ENCODE results near the gene FOXN1. TPM values are rescaled to one million over a fixed set of nuclear protein-coding genes. Genes with fewer than 3 reads are reported as not detected.
"Not testable (repeated sequence)": the region's sequence is repeated elsewhere in the genome, so short reads cannot be mapped to it uniquely, and the experiment has no call there.

The FOXN1 gene
- total RNA-seq, 4 donors from 2014 or later = not detected

- no peaks in the 10 kb centered on the region for H3K9me3 ChIP-seq
- H3K27ac ChIP-seq = no peak overlapping the region
- no peak for DNase-seq (ENCODE audit: low spot score in 2 of 2)
- H3K36me3 ChIP-seq = no peaks in the 10 kb centered on the region
- H3K4me3 ChIP-seq = no peak overlapping the region
- 58 to 61% methylated on average over 3 to 5 of the region's 5 CpGs for WGBS, 2 donors
- H3K4me1 ChIP-seq = no peaks in the 10 kb centered on the region
- peaks cover 0 to 8% of the 10 kb centered on the region in 2 donors for H3K27me3 ChIP-seq
- TF ChIP-seq CTCF (IDR thresholded peaks at IDR 0.05) = no peak
- TF ChIP-seq POLR2A (IDR thresholded peaks at IDR 0.05) = no peak
- no peak for TF ChIP-seq EP300 (IDR thresholded peaks at IDR 0.05)
Observed at GRCh38 chr17:28466521-28467048, 39.6 kb upstream of the FOXN1 start.

DNA sequence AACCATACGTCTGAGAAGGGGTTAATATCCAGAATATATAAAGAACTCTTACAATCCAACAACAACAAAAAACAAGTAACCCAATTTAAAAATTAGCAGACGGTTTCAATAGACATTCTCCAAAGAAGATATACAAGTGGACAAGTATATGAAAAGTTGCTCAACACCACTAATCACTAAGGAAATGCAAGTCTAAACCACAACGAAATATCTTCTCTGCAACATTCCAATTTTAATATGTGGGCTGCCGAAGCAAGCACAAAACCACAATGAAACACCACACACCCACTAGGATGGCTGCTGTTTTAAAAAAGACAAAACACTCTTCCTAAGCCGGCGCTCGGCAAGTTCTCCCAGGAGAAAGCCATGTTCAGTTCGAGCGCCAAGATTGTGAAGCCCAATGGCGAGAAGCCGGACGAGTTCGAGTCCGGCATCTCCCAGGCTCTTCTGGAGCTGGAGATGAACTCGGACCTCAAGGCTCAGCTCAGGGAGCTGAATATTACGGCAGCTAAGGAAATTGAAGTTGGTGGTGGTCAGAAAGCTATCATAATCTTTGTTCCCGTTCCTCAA lies 38.6 kb upstream of the FOXN1 start:
- Histone ChIP-seq H3K27me3 (peaks cover 0 to 8% of the 10 kb centered on the region in 2 donors), H3K9me3 (no peaks in the 10 kb centered on the region), H3K36me3 (no peaks in the 10 kb centered on the region), H3K4me3 (no peak overlapping the region), H3K4me1 (no peaks in the 10 kb centered on the region), H3K27ac (no peak overlapping the region)
- DNase-seq (ENCODE audit: low spot score in 2 of 2) = no peak
- 70 to 75% methylated on average over 17 of the region's 17 CpGs for WGBS, 2 donors
- TF ChIP-seq EP300 (IDR thresholded peaks at IDR 0.05) = no peak
- TF ChIP-seq POLR2A (IDR thresholded peaks at IDR 0.05) = no peak

DNA sequence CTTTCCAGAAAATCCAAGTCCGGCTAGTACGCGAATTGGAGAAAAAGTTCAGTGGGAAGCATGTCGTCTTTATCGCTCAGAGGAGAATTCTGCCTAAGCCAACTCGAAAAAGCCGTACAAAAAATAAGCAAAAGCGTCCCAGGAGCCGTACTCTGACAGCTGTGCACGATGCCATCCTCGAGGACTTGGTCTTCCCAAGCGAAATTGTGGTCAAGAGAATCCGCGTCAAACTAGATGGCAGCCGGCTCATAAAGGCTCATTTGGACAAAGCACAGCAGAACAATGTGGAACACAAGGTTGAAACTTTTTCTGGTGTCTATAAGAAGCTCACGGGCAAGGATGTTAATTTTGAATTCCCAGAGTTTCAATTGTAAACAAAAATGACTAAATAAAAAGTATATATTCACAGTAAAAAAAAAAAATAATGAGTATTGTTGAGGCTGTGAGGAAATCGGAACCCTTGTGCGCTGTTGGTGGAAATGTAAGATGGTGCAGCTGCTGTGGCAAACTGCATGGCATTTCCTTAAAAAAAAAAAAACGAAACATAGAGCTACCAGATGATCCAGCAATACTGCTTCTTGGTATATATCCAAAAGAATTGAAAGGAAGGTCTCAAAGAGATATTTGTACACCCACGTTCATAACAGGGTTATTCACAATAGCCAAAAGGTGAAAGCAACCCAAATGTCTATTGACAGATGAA lies 38.0 kb upstream of the FOXN1 start:
- not testable (repeated sequence) for H3K27me3 ChIP-seq; DNase-seq (ENCODE audit: low spot score in 2 of 2)

GRCh38 chr17:28468781-28469180 lies 37.4 kb upstream of the FOXN1 start:
- Histone ChIP-seq H3K36me3 (no peaks in the 10 kb centered on the region), H3K4me1 (no peaks in the 10 kb centered on the region), H3K4me3 (no peak overlapping the region), H3K27ac (no peak overlapping the region), H3K9me3 (no peaks in the 10 kb centered on the region), H3K27me3 (peaks cover 0 to 8% of the 10 kb centered on the region in 2 donors)
- TF ChIP-seq CTCF (IDR thresholded peaks at IDR 0.05) (no peak), POLR2A (IDR thresholded peaks at IDR 0.05) (no peak), EP300 (IDR thresholded peaks at IDR 0.05) (no peak)
- DNase-seq (ENCODE audit: low spot score in 2 of 2) = no peak

More for the DNA sequence above, 38.0 kb upstream of the FOXN1 start:
- not testable (repeated sequence) for H3K36me3 ChIP-seq, H3K4me3 ChIP-seq, H3K27ac ChIP-seq, H3K9me3 ChIP-seq, H3K4me1 ChIP-seq
- WGBS, 2 donors = 72 to 76% methylated on average over 19 to 20 of the region's 20 CpGs

DNA sequence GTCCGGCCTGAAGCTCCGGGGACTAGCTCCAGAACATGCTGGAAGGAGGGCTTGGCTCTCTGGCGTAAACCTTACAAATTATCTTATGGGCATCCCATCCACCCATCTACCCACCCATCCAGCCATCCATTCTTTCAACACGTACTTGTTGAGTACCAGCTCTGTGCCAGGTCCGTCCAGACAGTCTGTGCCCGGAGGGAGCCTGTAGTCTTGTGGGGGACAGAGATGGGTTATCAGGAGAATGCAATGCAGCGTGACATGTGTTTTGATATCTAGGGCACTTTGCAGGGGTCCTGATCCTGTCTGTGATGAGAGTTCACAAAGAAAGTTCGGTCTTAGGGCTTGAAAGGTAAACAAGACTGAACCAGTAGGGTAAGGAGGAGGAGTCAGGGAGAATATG lies 36.8 kb upstream of the FOXN1 start:
- no peak for TF ChIP-seq POLR2A (IDR thresholded peaks at IDR 0.05)
- no peak for TF ChIP-seq EP300 (IDR thresholded peaks at IDR 0.05)
- TF ChIP-seq CTCF (IDR thresholded peaks at IDR 0.05) = no peak
- Histone ChIP-seq H3K27ac (no peak overlapping the region), H3K4me3 (no peak overlapping the region), H3K27me3 (peaks cover 0 to 4% of the 10 kb centered on the region in 2 donors), H3K4me1 (no peaks in the 10 kb centered on the region), H3K36me3 (no peaks in the 10 kb centered on the region), H3K9me3 (no peaks in the 10 kb centered on the region)
- no peak for DNase-seq (ENCODE audit: low spot score in 2 of 2)
- 75 to 79% methylated on average over 8 of the region's 8 CpGs for WGBS, 2 donors

GRCh38 chr17:28470266-28470913 lies 35.8 kb upstream of the FOXN1 start:
- WGBS, 2 donors = 69 to 77% methylated on average over 7 of the region's 7 CpGs
- TF ChIP-seq EP300 (IDR thresholded peaks at IDR 0.05) = no peak
- TF ChIP-seq CTCF (IDR thresholded peaks at IDR 0.05) = no peak
- no peak for TF ChIP-seq POLR2A (IDR thresholded peaks at IDR 0.05)
- DNase-seq (ENCODE audit: low spot score in 2 of 2) = no peak

More at GRCh38 chr17:28470266-28470913, 35.8 kb upstream of the FOXN1 start:
- Histone ChIP-seq H3K4me1 (no peaks in the 10 kb centered on the region), H3K27me3 (no peaks in the 10 kb centered on the region), H3K36me3 (no peaks in the 10 kb centered on the region), H3K27ac (no peak overlapping the region), H3K9me3 (no peaks in the 10 kb centered on the region), H3K4me3 (no peak overlapping the region)
